Transverse colon (tissue), 4 donors: ENCODE measurements around the gene FAM3C.

ENCODE experiments used
- CTCF ChIP-seq, 5 experiments: fragments of 200-600 bp in 3 of 5; fragments of 450-650 bp in 2 of 5; sonication (generic) in 3 of 5; IDR thresholded peaks; 1 replicate in 2 of 5; 2 replicates in 3 of 5; pipeline ENCODE4 v1.5.1; 2016 to 2017; ENCODE audit warnings: antibody characterized with exemption in 5 of 5, inconsistent platforms in 3 of 5, mild to moderate bottlenecking in 2 of 5, moderate library complexity in 1 of 5
- EP300 ChIP-seq: sonication (generic); formaldehyde crosslinking; IDR thresholded peaks from one replicate; pipeline ENCODE4 v1.6.1; 2017; ENCODE audit warnings: antibody characterized with exemption, low read depth
- POLR2A ChIP-seq: fragments of 450-650 bp; IDR thresholded peaks from one replicate; pipeline ENCODE4 v1.6.1; 2016; ENCODE audit warnings: antibody characterized with exemption, mild to moderate bottlenecking, moderate library complexity
- POLR2AphosphoS5 ChIP-seq, 3 donors: sonication (generic); formaldehyde crosslinking; IDR thresholded peaks; one replicate each; pipeline ENCODE4 v1.6.1; 2016; ENCODE audit warnings: antibody characterized with exemption in 3 of 3

- TF ChIP-seq POLR2AphosphoS5 (IDR thresholded peaks at IDR 0.05): no peak
- no peak for TF ChIP-seq CTCF (IDR thresholded peaks at IDR 0.05)
- no peak for TF ChIP-seq POLR2A
- no peak for TF ChIP-seq EP300
Observed at GRCh38 chr7:121313793-121314676, 82.1 kb downstream of the FAM3C start.
